SH-SY5Y (cell line): Measurements from ENCODE around the gene PRKAB1.

ENCODE experiments used
- GATA2 ChIP-seq: IDR thresholded peaks from 2 replicates; pipeline ENCODE4 v1.6.1; 2011; ENCODE audit warnings: mild to moderate bottlenecking, low read depth, low read length
- GATA3 ChIP-seq: IDR thresholded peaks from 2 replicates; pipeline ENCODE4 v1.6.1; 2011; ENCODE audit warnings: low read depth, mild to moderate bottlenecking, low read length, moderate library complexity

- TF ChIP-seq GATA3: no peak
- no peak for TF ChIP-seq GATA2
Observed at GRCh38 chr12:119661882-119662281, 6.1 kb upstream of the PRKAB1 start.
